Ascending aorta (tissue), 2 donors: ENCODE results near the gene FOXF1. TPM values are rescaled to one million over a fixed set of nuclear protein-coding genes. Genes with fewer than 3 reads are reported as not detected.

ENCODE experiments used
- DNase-seq, 2 donors: peaks; one replicate each; pipeline ENCODE4 v3.0.0-alpha.2; 2019; ENCODE audit warnings: low spot score in 2 of 2
- H3K27ac ChIP-seq, 2 donors: fragments of 200-600 bp; sonication (generic); one replicate each; pipeline ENCODE4 v1.5.1; 2016 to 2017; ENCODE audit warnings: mild to moderate bottlenecking in 1 of 2
- H3K27me3 ChIP-seq: fragments of 200-600 bp; sonication (generic); one replicate; pipeline ENCODE4 v1.5.1; 2017
- H3K36me3 ChIP-seq, 2 donors: fragments of 200-600 bp; sonication (generic); one replicate each; pipeline ENCODE4 v1.5.1; 2016
- H3K4me1 ChIP-seq, 2 donors: fragments of 200-600 bp; sonication (generic); one replicate each; pipeline ENCODE4 v1.5.1; 2016 to 2017; ENCODE audit warnings: mild to moderate bottlenecking in 1 of 2
- H3K4me3 ChIP-seq, 2 donors: fragments of 200-600 bp; sonication (generic); one replicate each; pipeline ENCODE4 v1.5.1; 2016 to 2017; ENCODE audit warnings: mild to moderate bottlenecking in 1 of 2
- H3K9me3 ChIP-seq, 2 donors: fragments of 200-600 bp; sonication (generic); one replicate each; pipeline ENCODE4 v1.5.1; 2016
- intact Hi-C: fragments of 100-400 bp; cut with DNase I; formaldehyde crosslinking; loops from one replicate; pipeline ENCODE4 v1.15.1; 2023
- total RNA-seq: library from RNA; depleted of rRNA; stranded (reverse); fragments of >200 nt; gene quantifications from one replicate; pipeline ENCODE4 v1.1.0, GENCODE V29; 2016
- TF ChIP-seq, protein P1 (sequence below), 3 experiments: fragments of 200-600 bp in 2 of 3; fragments of 450-650 bp in 1 of 3; sonication (generic) in 2 of 3; IDR thresholded peaks; one replicate each; pipeline ENCODE4 v1.5.1; 2016 to 2019; ENCODE audit warnings: antibody characterized with exemption in 3 of 3, mild to moderate bottlenecking in 1 of 3, moderate library complexity in 1 of 3

The FOXF1 gene
- total RNA-seq, 1 donor from 2014 or later: 3.2 TPM

DNA sequence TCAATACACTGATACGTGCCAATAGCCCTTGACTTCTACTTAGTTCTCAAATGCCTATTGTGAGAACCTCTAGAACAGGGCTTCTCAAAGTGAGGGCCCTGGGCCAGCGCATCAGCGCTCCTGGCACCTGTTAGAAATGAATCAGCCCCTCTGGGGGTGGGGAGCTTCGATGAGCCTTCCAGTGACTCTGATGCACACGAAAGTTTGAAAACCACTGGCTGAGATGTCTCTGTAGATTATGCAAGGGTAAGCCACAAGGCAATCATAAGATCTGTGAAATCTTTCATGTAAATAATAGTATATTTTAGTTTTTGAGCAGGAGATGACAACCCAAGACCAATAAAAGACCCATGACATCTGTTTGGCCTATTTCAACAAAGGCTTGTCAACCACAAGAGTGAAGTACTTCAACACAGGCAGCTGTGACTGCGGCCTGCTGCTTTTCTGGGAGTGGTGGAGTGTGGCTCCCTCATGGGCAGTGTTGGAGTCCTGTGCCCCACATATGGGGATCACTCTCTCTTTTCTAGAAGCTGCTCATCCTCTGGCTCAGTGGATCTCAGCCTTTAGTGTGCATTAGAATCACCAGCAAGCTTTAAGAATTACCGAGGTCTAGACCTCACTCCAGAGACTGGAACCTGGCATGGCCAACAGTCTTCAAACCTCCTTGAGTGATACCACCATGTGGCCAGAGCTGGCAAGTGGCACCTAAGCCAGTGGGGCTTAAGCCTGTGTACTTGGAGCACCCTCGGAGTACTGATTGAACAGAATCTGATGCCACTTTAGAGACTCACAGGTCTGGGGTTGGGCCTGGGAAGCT lies 39.0 kb downstream of the FOXF1 start:
- Histone ChIP-seq H3K27ac (no peak overlapping the region), H3K9me3 (no peaks in the 10 kb centered on the region), H3K4me1 (peaks cover 0 to 1% of the 10 kb centered on the region in 2 donors), H3K27me3 (no peaks in the 10 kb centered on the region), H3K36me3 (peaks cover 14 to 60% of the 10 kb centered on the region in 2 donors), H3K4me3 (no peak overlapping the region)
- intact Hi-C loops: no loop called here
- TF ChIP-seq, protein P1, sequence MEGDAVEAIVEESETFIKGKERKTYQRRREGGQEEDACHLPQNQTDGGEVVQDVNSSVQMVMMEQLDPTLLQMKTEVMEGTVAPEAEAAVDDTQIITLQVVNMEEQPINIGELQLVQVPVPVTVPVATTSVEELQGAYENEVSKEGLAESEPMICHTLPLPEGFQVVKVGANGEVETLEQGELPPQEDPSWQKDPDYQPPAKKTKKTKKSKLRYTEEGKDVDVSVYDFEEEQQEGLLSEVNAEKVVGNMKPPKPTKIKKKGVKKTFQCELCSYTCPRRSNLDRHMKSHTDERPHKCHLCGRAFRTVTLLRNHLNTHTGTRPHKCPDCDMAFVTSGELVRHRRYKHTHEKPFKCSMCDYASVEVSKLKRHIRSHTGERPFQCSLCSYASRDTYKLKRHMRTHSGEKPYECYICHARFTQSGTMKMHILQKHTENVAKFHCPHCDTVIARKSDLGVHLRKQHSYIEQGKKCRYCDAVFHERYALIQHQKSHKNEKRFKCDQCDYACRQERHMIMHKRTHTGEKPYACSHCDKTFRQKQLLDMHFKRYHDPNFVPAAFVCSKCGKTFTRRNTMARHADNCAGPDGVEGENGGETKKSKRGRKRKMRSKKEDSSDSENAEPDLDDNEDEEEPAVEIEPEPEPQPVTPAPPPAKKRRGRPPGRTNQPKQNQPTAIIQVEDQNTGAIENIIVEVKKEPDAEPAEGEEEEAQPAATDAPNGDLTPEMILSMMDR (IDR thresholded peaks at IDR 0.05): no peak
- DNase-seq: no peak

DNA sequence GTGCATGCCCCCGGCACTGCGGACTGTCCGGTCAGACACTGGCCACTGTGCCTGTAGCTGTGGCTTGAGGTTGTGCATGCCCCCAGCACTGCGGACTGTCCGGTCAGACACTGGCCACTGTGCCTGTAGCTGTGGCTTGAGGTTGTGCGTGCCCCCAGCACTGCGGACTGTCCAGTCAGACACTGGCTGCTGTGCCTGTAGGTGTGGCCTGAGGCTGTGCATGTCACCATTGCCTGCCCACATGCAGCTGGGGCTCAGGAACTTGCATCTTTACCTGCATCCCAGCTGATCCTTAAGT lies 39.5 kb downstream of the FOXF1 start:
- peaks cover 0 to 5% of the 10 kb centered on the region in 2 donors for H3K4me1 ChIP-seq
- TF ChIP-seq, protein P1 (IDR thresholded peaks at IDR 0.05): no peak
- no peak for DNase-seq

DNA sequence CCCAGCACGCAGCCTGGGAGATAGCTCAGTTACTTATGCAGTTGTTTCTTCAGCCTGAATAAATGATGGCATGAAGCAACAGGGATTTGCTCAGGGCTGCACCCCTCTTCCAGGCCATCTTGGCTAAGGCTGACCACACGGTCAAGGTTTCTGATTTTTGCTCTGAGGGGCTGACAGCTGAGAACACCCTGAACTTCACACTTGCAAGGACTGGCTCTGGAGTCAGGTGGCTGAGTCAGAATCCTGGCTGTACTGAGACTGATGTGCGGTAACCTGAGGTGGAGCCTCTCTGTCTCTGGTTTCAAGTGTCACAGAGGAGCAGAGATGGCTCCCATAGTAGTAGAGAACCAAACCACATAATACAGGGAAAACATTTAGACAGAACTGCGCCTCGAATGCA lies 40.0 kb downstream of the FOXF1 start:
- peaks cover 14 to 51% of the 10 kb centered on the region in 2 donors for H3K36me3 ChIP-seq
- no peak overlapping the region for H3K4me3 ChIP-seq
- H3K9me3 ChIP-seq: no peaks in the 10 kb centered on the region
- TF ChIP-seq, protein P1 (IDR thresholded peaks at IDR 0.05): no peak
- DNase-seq: no peak
- no peaks in the 10 kb centered on the region for H3K27me3 ChIP-seq
- H3K4me1 ChIP-seq: peaks cover 0 to 5% of the 10 kb centered on the region in 2 donors
- no peak overlapping the region for H3K27ac ChIP-seq
- intact Hi-C loops: no loop called here

More for the DNA sequence above, 39.5 kb downstream of the FOXF1 start:
- H3K27me3 ChIP-seq: no peaks in the 10 kb centered on the region
- H3K27ac ChIP-seq: no peak overlapping the region
- intact Hi-C loops: no loop called here
- H3K4me3 ChIP-seq: no peak overlapping the region
- no peaks in the 10 kb centered on the region for H3K9me3 ChIP-seq
- H3K36me3 ChIP-seq: peaks cover 14 to 54% of the 10 kb centered on the region in 2 donors

DNA sequence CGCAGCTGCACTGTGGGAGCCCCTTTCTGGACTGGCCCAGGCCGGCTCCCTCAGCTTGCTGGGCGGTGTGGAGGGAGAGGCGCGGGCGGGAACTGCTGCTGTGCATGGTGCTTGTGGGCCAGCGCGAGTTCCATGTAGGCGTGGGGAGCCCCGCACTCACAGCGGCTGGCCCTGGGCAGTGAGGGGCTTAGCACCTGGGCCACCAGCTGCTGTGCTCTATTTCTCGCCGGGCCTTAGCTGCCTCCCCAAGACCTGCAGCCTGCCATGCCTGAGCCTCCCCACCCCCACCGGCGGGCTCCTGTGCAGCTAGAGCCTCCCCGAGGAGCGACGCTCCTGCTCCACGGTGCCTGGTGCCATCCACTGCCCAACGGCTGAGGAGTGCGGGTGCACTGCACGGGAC lies 43.0 kb downstream of the FOXF1 start:
- Histone ChIP-seq H3K4me1 (peaks cover 3 to 9% of the 10 kb centered on the region in 2 donors), H3K27me3 (no peaks in the 10 kb centered on the region), H3K9me3 (no peaks in the 10 kb centered on the region), H3K27ac (no peak overlapping the region), H3K36me3 (peaks cover 0 to 23% of the 10 kb centered on the region in 2 donors), H3K4me3 (no peak overlapping the region)
- TF ChIP-seq, protein P1 (IDR thresholded peaks at IDR 0.05): no peak
- intact Hi-C loops: no loop called here
- no peak for DNase-seq

DNA sequence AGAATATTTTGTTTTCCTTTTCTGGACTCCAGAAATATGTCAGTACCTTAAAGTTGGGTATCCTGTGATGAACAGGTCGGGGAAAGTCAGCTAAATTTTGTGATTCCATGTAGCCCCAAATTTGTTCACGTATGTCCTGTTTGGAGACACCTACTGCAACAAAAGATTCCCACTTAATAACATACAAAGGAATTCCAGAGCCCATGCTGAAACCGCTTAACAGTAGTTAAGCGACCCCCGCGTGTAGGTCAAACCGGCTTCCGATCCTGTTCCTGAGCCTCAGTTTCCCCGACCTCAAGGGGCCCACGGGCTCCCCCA lies 44.2 kb downstream of the FOXF1 start:
- peaks cover 3 to 13% of the 10 kb centered on the region in 2 donors for H3K4me1 ChIP-seq
- H3K4me3 ChIP-seq: peak overlapping the region; percentile 77 to 89
- H3K36me3 ChIP-seq: peaks cover 0 to 14% of the 10 kb centered on the region in 2 donors
- H3K27me3 ChIP-seq: no peaks in the 10 kb centered on the region
- TF ChIP-seq, protein P1 (IDR thresholded peaks at IDR 0.05): no peak
- peak overlapping the region; percentile 88 to 89 for H3K27ac ChIP-seq
- intact Hi-C loops: loop anchor here (2.0 kb wide), 2 partner anchors 762 to 828 kb away; partner anchors contain the start of genes C16orf95 and FBXO31
- DNase-seq: no peak
- no peaks in the 10 kb centered on the region for H3K9me3 ChIP-seq
